ENCODE data around the gene EXOC6B. TPM values are rescaled to one million over a fixed set of nuclear protein-coding genes. Genes with fewer than 3 reads are reported as not detected.

EXOC6B gene
- total RNA-seq, 2 donors from 2014 or later = 11.7 to 12.9 TPM

DNA sequence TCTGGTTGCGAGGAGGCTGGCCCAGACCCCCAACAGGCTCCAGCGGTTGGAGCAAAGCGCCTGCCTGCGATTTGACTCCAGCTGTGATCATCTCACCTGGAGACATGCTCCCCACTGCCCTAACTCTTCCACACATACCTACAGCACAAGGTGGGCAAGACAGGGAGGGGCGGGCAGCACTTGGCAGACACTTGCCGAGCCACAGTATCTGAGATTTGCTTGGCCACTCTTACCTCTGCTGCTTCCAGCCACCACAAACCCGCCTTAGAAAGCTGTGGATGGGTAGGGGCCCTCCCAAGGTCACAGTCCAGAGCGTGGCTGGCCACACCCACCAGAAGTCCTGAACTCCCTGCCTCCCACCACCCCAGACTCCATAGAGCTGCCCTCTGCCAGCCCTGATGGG, 686.4 kb downstream of the EXOC6B start:
- TF ChIP-seq POLR2A (IDR thresholded peaks at IDR 0.05) = no peak
- Histone ChIP-seq H3K9me3 (no peaks in the 10 kb centered on the region), H3K4me1 (peaks cover 31% of the 10 kb centered on the region), H3K36me3 (replicated peaks in 1 of 2; ENCODE audit: insufficient read depth in 1 of 2, low read depth in 2 of 2) (no peaks in the 10 kb centered on the region), H3K4me3 (no peak overlapping the region), H3K27me3 (peaks cover 0 to 3% of the 10 kb centered on the region in 2 donors), H3K27ac (no peak overlapping the region)
- no peak for ATAC-seq
- 78 to 84% methylated on average over 6 to 8 of the region's 8 CpGs for WGBS, 2 donors
- DNase-seq = peak in 2 of 4 donors; percentile 1 to 7
- intact Hi-C loops (cut with DNase I) = no loop called here

- H3K27me3 ChIP-seq = peaks cover 0 to under 1% of the 10 kb centered on the region in 2 donors
- ATAC-seq (no peak), DNase-seq (peak in 2 of 4 donors; percentile 2 to 3)
- H3K36me3 ChIP-seq (replicated peaks in 1 of 2; ENCODE audit: insufficient read depth in 1 of 2, low read depth in 2 of 2) = no peaks in the 10 kb centered on the region
- H3K4me3 ChIP-seq = no peak overlapping the region
- intact Hi-C loops (cut with DNase I) = no loop called here
- 82 to 85% methylated on average over 10 to 14 of the region's 14 CpGs for WGBS, 2 donors
- no peaks in the 10 kb centered on the region for H3K9me3 ChIP-seq
- H3K4me1 ChIP-seq = peaks cover 28% of the 10 kb centered on the region
- TF ChIP-seq, protein P1, sequence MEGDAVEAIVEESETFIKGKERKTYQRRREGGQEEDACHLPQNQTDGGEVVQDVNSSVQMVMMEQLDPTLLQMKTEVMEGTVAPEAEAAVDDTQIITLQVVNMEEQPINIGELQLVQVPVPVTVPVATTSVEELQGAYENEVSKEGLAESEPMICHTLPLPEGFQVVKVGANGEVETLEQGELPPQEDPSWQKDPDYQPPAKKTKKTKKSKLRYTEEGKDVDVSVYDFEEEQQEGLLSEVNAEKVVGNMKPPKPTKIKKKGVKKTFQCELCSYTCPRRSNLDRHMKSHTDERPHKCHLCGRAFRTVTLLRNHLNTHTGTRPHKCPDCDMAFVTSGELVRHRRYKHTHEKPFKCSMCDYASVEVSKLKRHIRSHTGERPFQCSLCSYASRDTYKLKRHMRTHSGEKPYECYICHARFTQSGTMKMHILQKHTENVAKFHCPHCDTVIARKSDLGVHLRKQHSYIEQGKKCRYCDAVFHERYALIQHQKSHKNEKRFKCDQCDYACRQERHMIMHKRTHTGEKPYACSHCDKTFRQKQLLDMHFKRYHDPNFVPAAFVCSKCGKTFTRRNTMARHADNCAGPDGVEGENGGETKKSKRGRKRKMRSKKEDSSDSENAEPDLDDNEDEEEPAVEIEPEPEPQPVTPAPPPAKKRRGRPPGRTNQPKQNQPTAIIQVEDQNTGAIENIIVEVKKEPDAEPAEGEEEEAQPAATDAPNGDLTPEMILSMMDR (IDR thresholded peaks at IDR 0.05) = no peak
- TF ChIP-seq POLR2A (IDR thresholded peaks at IDR 0.05) = no peak
- H3K27ac ChIP-seq = no peak overlapping the region
These were observed 686.9 kb downstream of the EXOC6B start for GRCh38 chr2:72138921-72139381.

DNA sequence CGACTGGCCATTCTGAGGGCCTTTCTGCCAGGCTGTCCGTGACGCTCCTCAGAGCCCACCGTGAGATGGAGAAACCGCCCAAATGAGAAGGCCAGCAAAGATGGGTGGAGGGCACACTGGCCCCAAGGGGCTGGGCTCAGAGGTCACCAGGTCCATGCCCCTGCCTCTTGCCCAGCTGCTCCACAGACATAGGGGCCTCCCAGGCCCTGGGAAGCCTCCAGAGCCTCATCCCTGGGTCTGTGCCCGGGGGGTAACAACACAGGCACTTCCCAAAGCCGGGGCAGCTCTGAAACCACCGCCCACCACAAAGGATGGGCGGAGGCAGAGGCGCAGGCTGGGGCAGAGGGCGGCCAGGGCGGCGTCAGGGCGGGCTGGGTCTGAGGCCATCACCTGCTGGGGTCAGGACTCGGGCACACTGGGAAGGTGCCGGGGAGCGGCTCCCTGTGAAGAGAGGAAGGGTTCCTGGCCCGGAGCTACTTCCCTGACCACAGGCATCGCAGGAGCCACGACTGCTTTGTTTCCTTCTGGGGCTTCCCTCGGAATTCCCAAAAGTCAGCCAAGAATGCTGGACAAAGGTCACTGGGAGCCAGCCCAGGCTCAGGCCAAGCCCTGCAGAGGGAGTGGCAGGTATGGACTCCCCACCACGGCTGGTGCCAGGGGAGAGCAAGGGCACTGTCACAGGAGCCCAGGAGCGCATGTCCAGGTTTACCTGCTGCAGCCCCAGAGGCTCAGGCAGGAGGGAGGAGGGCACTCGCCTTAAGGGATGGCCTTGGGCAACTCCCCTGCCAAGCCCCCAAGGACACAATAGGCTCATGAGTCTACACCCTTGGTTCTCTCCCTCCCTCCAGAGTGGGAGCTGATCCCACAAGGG, 687.6 kb downstream of the EXOC6B start:
- TF ChIP-seq POLR2A (IDR thresholded peaks at IDR 0.05) = no peak
- TF ChIP-seq, protein P1 (IDR thresholded peaks at IDR 0.05) = no peak
- Histone ChIP-seq H3K36me3 (replicated peaks in 1 of 2; ENCODE audit: insufficient read depth in 1 of 2, low read depth in 2 of 2) (no peaks in the 10 kb centered on the region), H3K27ac (no peak overlapping the region), H3K9me3 (no peaks in the 10 kb centered on the region), H3K27me3 (no peaks in the 10 kb centered on the region), H3K4me1 (peaks cover 21% of the 10 kb centered on the region), H3K4me3 (no peak overlapping the region)
- intact Hi-C loops (cut with DNase I) = no loop called here
- WGBS, 2 donors = 60 to 75% methylated on average over 12 to 20 of the region's 24 CpGs
- ATAC-seq (no peak), DNase-seq (peak in 2 of 4 donors; percentile 10 to 13)

GRCh38 chr2:72137498-72138010, 688.3 kb downstream of the EXOC6B start:
- H3K27me3 ChIP-seq = no peaks in the 10 kb centered on the region
- 11 to 23% methylated on average over 9 of the region's 10 CpGs for WGBS, 2 donors
- H3K9me3 ChIP-seq = no peaks in the 10 kb centered on the region
- no peaks in the 10 kb centered on the region for H3K36me3 ChIP-seq (replicated peaks in 1 of 2; ENCODE audit: insufficient read depth in 1 of 2, low read depth in 2 of 2)
- H3K27ac ChIP-seq = no peak overlapping the region
- peaks cover 16% of the 10 kb centered on the region for H3K4me1 ChIP-seq
- intact Hi-C loops (cut with DNase I) = no loop called here
- H3K4me3 ChIP-seq = no peak overlapping the region
- peak; percentile 30 to 67 (median 54) for DNase-seq
- peak; percentile 69 for ATAC-seq
- TF ChIP-seq POLR2A (IDR thresholded peaks at IDR 0.05) = no peak
- TF ChIP-seq, protein P1 (IDR thresholded peaks at IDR 0.05) = peak; percentile 69 to 92 (median 78)

DNA sequence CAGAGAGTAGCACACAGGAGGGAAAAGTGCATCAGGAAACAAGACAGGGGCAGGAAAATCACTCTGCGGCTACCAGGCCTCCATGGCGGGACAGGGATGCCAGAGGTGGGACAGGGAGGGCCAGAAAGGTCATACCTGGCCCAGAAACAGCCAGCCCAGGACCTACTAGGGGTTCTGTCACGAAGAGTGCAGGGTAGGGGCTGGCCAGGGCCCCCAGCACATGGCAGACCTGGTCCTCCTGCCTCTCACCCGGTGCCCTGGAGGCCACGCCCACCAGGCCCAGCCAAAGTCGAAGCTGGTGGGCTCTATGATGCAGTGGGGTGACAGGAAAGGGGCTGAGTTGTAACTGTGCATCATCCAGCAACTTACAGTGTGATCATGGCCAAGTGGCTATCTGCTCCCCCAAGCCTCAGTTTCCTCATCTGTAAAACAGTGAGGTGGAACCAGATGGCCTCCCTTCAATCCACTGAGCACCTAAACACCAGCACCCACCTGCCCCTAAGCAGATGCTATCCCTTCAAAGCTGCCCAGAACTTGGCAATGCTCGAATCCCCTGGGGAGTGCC, 688.8 kb downstream of the EXOC6B start:
- WGBS, 2 donors = 52 to 53% methylated on average over 5 to 7 of the region's 7 CpGs
- no peak for TF ChIP-seq POLR2A (IDR thresholded peaks at IDR 0.05)
- TF ChIP-seq, protein P1 (IDR thresholded peaks at IDR 0.05) = no peak
- peaks cover 16% of the 10 kb centered on the region for H3K4me1 ChIP-seq
- ATAC-seq (no peak), DNase-seq (peak in 1 of 4 donors; percentile 3)
- H3K9me3 ChIP-seq = no peaks in the 10 kb centered on the region
- no peaks in the 10 kb centered on the region for H3K27me3 ChIP-seq
- H3K36me3 ChIP-seq (replicated peaks in 1 of 2; ENCODE audit: insufficient read depth in 1 of 2, low read depth in 2 of 2) = no peaks in the 10 kb centered on the region
- intact Hi-C loops (cut with DNase I) = no loop called here
- no peak overlapping the region for H3K27ac ChIP-seq
- H3K4me3 ChIP-seq = no peak overlapping the region

Measured in body of pancreas (tissue), 4 donors.